Endothelial cell of umbilical vein (primary cell): Measurements from ENCODE around the gene CD248. TPM values are rescaled to one million over a fixed set of nuclear protein-coding genes. Genes with fewer than 3 reads are reported as not detected.

Experiments
- BruUV-seq: library from RNA; stranded (reverse); fragments of 400-500 nt; replicated peaks from 2 replicates; lab custom pipeline; 2021; lab: Mats Ljungman, UMichigan
- CTCF ChIA-PET: fragments of 300-600, 350-600 bp; sonication (Branson Sonifier 250); formaldehyde crosslinking; loops from one replicate; lab custom pipeline; 2021; ENCODE audit warnings: antibody characterized with exemption, inconsistent platforms; lab: Charles Lee
- POLR2A ChIA-PET: fragments of 300-600, 350-600 bp; sonication (Branson Sonifier 250); formaldehyde crosslinking; loops from one replicate; lab custom pipeline; 2021; ENCODE audit warnings: antibody characterized with exemption, inconsistent platforms; lab: Charles Lee
- DNase-seq: peaks from one replicate; pipeline ENCODE4 v3.0.0-alpha.2; 2011; ENCODE audit warnings: low read depth, low spot score
- FAIRE-seq: peaks from 2 replicates; lab custom pipeline; 2011; peaks lifted over from hg19 to GRCh38; lab: Jason Lieb, UNC
- H2AFZ ChIP-seq: 2 replicates; pipeline ENCODE4 v1.6.0; 2012; ENCODE audit warnings: low read depth, low read length, control low read depth, inconsistent platforms
- H3K27ac ChIP-seq: 2 replicates; pipeline ENCODE4 v1.5.1; 2011; ENCODE audit warnings: low read depth, mild to moderate bottlenecking, control low read depth, low read length, moderate library complexity; ENCODE audit not compliant: insufficient read depth
- H3K27me3 ChIP-seq, 2 experiments: 2 replicates each; pipeline versions ENCODE4 v1.6.0 to v1.6.1; 2011; ENCODE audit warnings: low read length in 2 of 2, mixed read lengths in 1 of 2; ENCODE audit not compliant: control insufficient read depth in 2 of 2, insufficient read depth in 2 of 2
- H3K36me3 ChIP-seq, 2 experiments: 2 replicates in 1 of 2; 3 replicates in 1 of 2; pipeline ENCODE4 v1.5.1; 2011; ENCODE audit warnings: low read length in 2 of 2, mild to moderate bottlenecking in 1 of 2, moderate library complexity in 1 of 2; ENCODE audit not compliant: control insufficient read depth in 2 of 2, insufficient read depth in 2 of 2; ENCODE audit errors: extremely low read depth in 1 of 2
- H3K4me1 ChIP-seq: 3 replicates; pipeline ENCODE4 v1.5.1; 2011; ENCODE audit warnings: mild to moderate bottlenecking, low read length; ENCODE audit not compliant: control insufficient read depth, insufficient read depth; ENCODE audit errors: extremely low read depth
- H3K4me2 ChIP-seq: 2 replicates; pipeline ENCODE4 v1.6.1; 2011; ENCODE audit warnings: low read length, control low read depth, mixed read lengths; ENCODE audit not compliant: insufficient read depth
- H3K4me3 ChIP-seq, 3 experiments: fragments of 200-600 bp in 1 of 3; sonication (generic), shearing (Covaris generic) in 1 of 3; replicated peaks in 1 of 3; 2 replicates each; pipeline ENCODE4 v1.5.1; 2011 to 2016; ENCODE audit warnings: control low read depth in 3 of 3, low read length in 3 of 3, mild to moderate bottlenecking in 2 of 3, inconsistent platforms in 1 of 3, low read depth in 1 of 3, moderate library complexity in 1 of 3; ENCODE audit not compliant: insufficient read depth in 1 of 3
- H3K79me2 ChIP-seq: 2 replicates; pipeline ENCODE4 v1.6.0; 2012; ENCODE audit warnings: low read length, inconsistent platforms; ENCODE audit not compliant: control insufficient read depth, insufficient read depth
- H3K9ac ChIP-seq: replicated peaks from 2 replicates; pipeline ENCODE3; 2011; ENCODE audit warnings: low read length, control low read depth; ENCODE audit not compliant: insufficient read depth; ENCODE audit errors: extremely low read depth
- H3K9me1 ChIP-seq: replicated peaks from 3 replicates; pipeline ENCODE4 v1.6.0; 2011; ENCODE audit warnings: mild to moderate bottlenecking, low read length; ENCODE audit not compliant: control insufficient read depth, insufficient read depth; ENCODE audit errors: extremely low read depth
- H3K9me3 ChIP-seq: replicated peaks from 2 replicates; pipeline ENCODE4 v1.5.1; 2012; ENCODE audit warnings: low read length, inconsistent platforms; ENCODE audit not compliant: control insufficient read depth, insufficient read depth
- H4K20me1 ChIP-seq: replicated peaks from 2 replicates; pipeline ENCODE3; 2011; ENCODE audit warnings: mild to moderate bottlenecking, low read length; ENCODE audit not compliant: control insufficient read depth, insufficient read depth; ENCODE audit errors: extremely low read depth
- CTCF ChIP-seq, 2 donors: IDR thresholded peaks; 1 replicate in 1 of 2; 2 replicates in 1 of 2; pipeline ENCODE4 v1.5.1; 2011; ENCODE audit warnings: low read length in 2 of 2, mild to moderate bottlenecking in 2 of 2, moderate library complexity in 2 of 2, control low read depth in 1 of 2, inconsistent platforms in 1 of 2, low read depth in 1 of 2; ENCODE audit not compliant: insufficient read depth in 1 of 2; ENCODE audit errors: extremely low read depth in 1 of 2
- EZH2 ChIP-seq: IDR thresholded peaks from 2 replicates; pipeline ENCODE4 v1.6.1; 2012; ENCODE audit warnings: borderline replicate concordance, low read depth, mild to moderate bottlenecking, moderate library complexity, low read length, inconsistent platforms; ENCODE audit not compliant: severe bottlenecking
- FOS ChIP-seq: IDR thresholded peaks from 2 replicates; pipeline ENCODE4 v1.6.1; 2011; ENCODE audit warnings: mild to moderate bottlenecking, low read length, moderate library complexity, borderline replicate concordance; ENCODE audit not compliant: insufficient read depth
- GATA2 ChIP-seq: IDR thresholded peaks from 2 replicates; pipeline ENCODE4 v1.7.0; 2011; ENCODE audit warnings: low read depth, mild to moderate bottlenecking, moderate library complexity, mixed read lengths, low read length; ENCODE audit not compliant: insufficient read length, insufficient read depth
- JUN ChIP-seq: IDR thresholded peaks from 2 replicates; pipeline ENCODE4 v1.6.1; 2011; ENCODE audit warnings: borderline replicate concordance, low read depth; ENCODE audit not compliant: insufficient read length, insufficient read depth
- MAX ChIP-seq: IDR thresholded peaks from 2 replicates; pipeline ENCODE4 v1.6.1; 2011; ENCODE audit not compliant: insufficient read depth, insufficient read length
- MYC ChIP-seq: IDR thresholded peaks from one replicate; pipeline ENCODE4 v1.6.1; 2011; ENCODE audit warnings: mild to moderate bottlenecking, low read depth, low read length
- POLR2A ChIP-seq: IDR thresholded peaks from 2 replicates; pipeline ENCODE4 v1.6.1; 2012; ENCODE audit warnings: low read depth, mild to moderate bottlenecking, control low read depth, low read length
- POLR2AphosphoS5 ChIP-seq: IDR thresholded peaks from 2 replicates; pipeline ENCODE4 v1.6.1; 2012; ENCODE audit warnings: low read depth, mild to moderate bottlenecking, control low read depth, low read length, moderate library complexity; ENCODE audit not compliant: insufficient read depth
- dilution Hi-C: fragments of 300-500 bp; cut with MboI; formaldehyde crosslinking; loops from one replicate; pipeline ENCODE4 v1.15.0; 2019; ENCODE audit warnings: low sequenced_read_pairs; ENCODE audit not compliant: extremely low pct_ligation_motif_present
- intact Hi-C: fragments of 100-400 bp; cut with micrococcal nuclease; formaldehyde crosslinking; loops from one replicate; pipeline ENCODE4 v1.10.0; 2022
- polyA plus RNA-seq, 4 experiments: library from polyadenylated mRNA; depleted of rRNA in 3 of 4; stranded (reverse) in 3 of 4; unstranded in 1 of 4; fragments of >200 nt; gene quantifications; 2 replicates each; pipeline versions ENCODE4 v1.2.1 to v1.2.3, GENCODE V29; 2011 to 2012; ENCODE audit warnings: missing spikeins in 1 of 4
- total RNA-seq: library from RNA; stranded (reverse); gene quantifications from 2 replicates; pipeline ENCODE4 v1.2.3, GENCODE V29; 2021

Gene CD248
- total and polyA plus RNA-seq, 2 donors (not counting 3 experiments of a cell fraction or from before 2014, with no cell fraction given) = 0.10 TPM; not detected in 1

- CTCF ChIA-PET = no interaction called here
- Histone ChIP-seq H3K9me1 (no peaks in the 10 kb centered on the region), H3K4me1 (no peaks in the 10 kb centered on the region), H3K9me3 (no peaks in the 10 kb centered on the region), H3K4me3 (no peak overlapping the region), H3K27ac (no peak overlapping the region), H3K79me2 (peaks cover 11% of the 10 kb centered on the region), H4K20me1 (no peaks in the 10 kb centered on the region), H3K36me3 (peaks cover 14 to 40% of the 10 kb centered on the region in 2 experiments), H3K27me3 (peaks cover 0 to 4% of the 10 kb centered on the region in 2 experiments), H3K9ac (no peak overlapping the region), H2AFZ (no peak overlapping the region), H3K4me2 (no peak overlapping the region)
- dilution Hi-C loops (no loop called here), intact Hi-C loops (no loop called here)
- no peak for DNase-seq
- BruUV-seq = no TSS peak
- TF ChIP-seq MYC = no peak
- TF ChIP-seq CTCF (IDR thresholded peaks at IDR 0.05; ENCODE audit: extremely low read depth in 1 of 2, insufficient read depth in 1 of 2, low read depth in 1 of 2, low read length in 2 of 2) = no peak
- TF ChIP-seq MAX = no peak
- TF ChIP-seq FOS = no peak
- no peak for TF ChIP-seq GATA2
- no peak for TF ChIP-seq POLR2A
- TF ChIP-seq POLR2AphosphoS5 = no peak
- no peak for TF ChIP-seq JUN
- TF ChIP-seq EZH2 = no peak
- no peak for FAIRE-seq
- POLR2A ChIA-PET = no interaction called here
Measured at GRCh38 chr11:66275396-66275795, 41.4 kb downstream of the CD248 start.
